ENCODE measurements around the gene EPHA7. TPM values are rescaled to one million over a fixed set of nuclear protein-coding genes. Genes with fewer than 3 reads are reported as not detected.
A peak's percentile ranks its signal among the peaks of the same experiment; 100 is the strongest.

EPHA7 gene
- total RNA-seq, 1 donor from 2014 or later = 424 TPM

GRCh38 chr6:93388070-93388469 is 31.3 kb downstream of the EPHA7 start:
- no peak for TF ChIP-seq CTCF (IDR thresholded peaks at IDR 0.05)
- no peak for DNase-seq (ENCODE audit: extremely low spot score, unreplicated experiment)
- H3K9me3 Mint-ChIP-seq (ENCODE audit: unreplicated experiment) = no peaks in the 10 kb centered on the region
- H3K27me3 Mint-ChIP-seq (ENCODE audit: unreplicated experiment) = no peaks in the 10 kb centered on the region
- peaks cover 63% of the 10 kb centered on the region for H3K36me3 Mint-ChIP-seq (ENCODE audit: unreplicated experiment)
- peaks cover 62% of the 10 kb centered on the region for H3K4me1 Mint-ChIP-seq (ENCODE audit: unreplicated experiment)
- no peak overlapping the region for H3K4me3 Mint-ChIP-seq (ENCODE audit: unreplicated experiment)
- peak overlapping the region; percentile 27 for H3K27ac Mint-ChIP-seq (ENCODE audit: unreplicated experiment)

DNA sequence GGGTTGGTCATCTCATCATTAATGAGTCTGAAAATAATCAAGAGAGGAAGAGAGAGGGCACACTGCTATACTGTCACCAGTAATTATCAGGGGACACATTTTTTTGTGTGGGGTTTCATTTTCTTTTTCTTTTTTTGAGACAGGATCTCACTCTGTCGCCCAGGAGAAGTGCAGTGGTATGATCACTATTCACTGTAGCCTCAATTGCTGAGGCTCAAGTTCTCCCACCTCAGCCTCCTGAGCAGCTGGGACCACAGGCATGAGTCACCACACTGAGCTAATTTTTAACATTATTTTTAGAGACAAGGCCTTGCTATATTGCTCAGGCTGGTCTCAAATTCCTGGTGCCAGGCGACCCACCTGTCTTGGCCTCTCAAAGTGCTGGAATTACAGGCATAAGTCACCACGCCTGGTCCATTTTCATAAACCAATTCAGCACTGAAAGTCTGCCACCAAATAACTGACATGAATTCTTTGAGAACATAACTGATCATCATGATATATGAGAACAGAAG is 43.3 kb downstream of the EPHA7 start:
- Mint-ChIP-seq H3K4me3 (ENCODE audit: unreplicated experiment) (no peak overlapping the region), H3K36me3 (ENCODE audit: unreplicated experiment) (peaks cover 55% of the 10 kb centered on the region), H3K9me3 (ENCODE audit: unreplicated experiment) (no peaks in the 10 kb centered on the region), H3K4me1 (ENCODE audit: unreplicated experiment) (peaks cover 66% of the 10 kb centered on the region), H3K27ac (ENCODE audit: unreplicated experiment) (peak overlapping the region; percentile 63), H3K27me3 (ENCODE audit: unreplicated experiment) (no peaks in the 10 kb centered on the region)
- DNase-seq (ENCODE audit: extremely low spot score, unreplicated experiment) = no peak
- TF ChIP-seq CTCF (IDR thresholded peaks at IDR 0.05) = no peak

- Mint-ChIP-seq H3K36me3 (ENCODE audit: unreplicated experiment) (peaks cover 64% of the 10 kb centered on the region), H3K4me1 (ENCODE audit: unreplicated experiment) (peaks cover 68% of the 10 kb centered on the region), H3K4me3 (ENCODE audit: unreplicated experiment) (no peak overlapping the region), H3K27ac (ENCODE audit: unreplicated experiment) (peak overlapping the region; percentile 15), H3K9me3 (ENCODE audit: unreplicated experiment) (no peaks in the 10 kb centered on the region), H3K27me3 (ENCODE audit: unreplicated experiment) (no peaks in the 10 kb centered on the region)
- no peak for TF ChIP-seq CTCF (IDR thresholded peaks at IDR 0.05)
- no peak for DNase-seq (ENCODE audit: extremely low spot score, unreplicated experiment)
Measured at GRCh38 chr6:93373445-93373844, 45.9 kb downstream of the EPHA7 start.

DNA sequence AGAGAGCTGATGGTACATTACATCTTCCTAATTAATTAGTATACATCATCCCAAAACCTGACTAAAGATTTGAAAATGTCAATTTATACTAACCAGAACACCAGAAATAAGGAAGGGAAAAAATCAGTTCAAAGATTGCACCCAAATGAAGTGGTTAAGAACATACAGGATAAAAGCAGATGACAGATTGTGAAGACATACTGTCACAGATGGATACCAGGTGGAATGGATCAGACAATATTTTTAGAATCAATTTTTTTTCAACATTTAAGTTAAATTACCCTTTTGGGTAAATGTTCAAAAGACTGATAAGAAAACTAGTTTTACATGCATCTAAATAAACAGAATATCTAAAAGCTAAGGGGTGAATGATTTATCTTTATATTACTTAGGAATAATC is 47.6 kb downstream of the EPHA7 start:
- TF ChIP-seq CTCF (IDR thresholded peaks at IDR 0.05) = no peak
- Mint-ChIP-seq H3K36me3 (ENCODE audit: unreplicated experiment) (peaks cover 49% of the 10 kb centered on the region), H3K4me3 (ENCODE audit: unreplicated experiment) (no peak overlapping the region), H3K27ac (ENCODE audit: unreplicated experiment) (no peak overlapping the region), H3K9me3 (ENCODE audit: unreplicated experiment) (no peaks in the 10 kb centered on the region), H3K27me3 (ENCODE audit: unreplicated experiment) (no peaks in the 10 kb centered on the region), H3K4me1 (ENCODE audit: unreplicated experiment) (peaks cover 63% of the 10 kb centered on the region)
- no peak for DNase-seq (ENCODE audit: extremely low spot score, unreplicated experiment)

DNA sequence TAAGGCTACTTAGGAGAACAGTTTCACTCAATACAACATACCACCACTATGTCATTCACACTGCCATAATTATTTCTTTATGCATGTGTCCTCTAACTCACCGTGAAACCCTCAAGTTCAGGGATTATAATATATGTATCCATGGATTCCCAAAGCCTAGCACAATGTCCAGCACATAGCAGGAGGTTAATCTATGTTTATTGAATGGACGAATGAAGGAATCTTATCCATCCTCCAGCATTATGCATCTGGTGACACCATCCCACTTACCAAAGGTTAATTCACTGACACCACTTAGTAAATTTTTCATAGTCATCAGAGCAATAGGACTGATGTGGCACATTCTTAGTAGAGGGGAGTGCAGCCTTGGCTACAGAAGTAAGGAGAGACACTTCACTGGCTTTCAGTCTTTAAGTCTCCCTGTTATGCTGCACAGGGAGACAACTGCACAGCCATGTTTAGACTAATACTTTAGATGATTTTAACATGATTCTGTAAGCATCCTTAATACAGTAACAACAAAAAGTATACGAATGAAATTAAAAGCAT is 49.7 kb downstream of the EPHA7 start:
- H3K27me3 Mint-ChIP-seq (ENCODE audit: unreplicated experiment) = no peaks in the 10 kb centered on the region
- no peak overlapping the region for H3K4me3 Mint-ChIP-seq (ENCODE audit: unreplicated experiment)
- H3K9me3 Mint-ChIP-seq (ENCODE audit: unreplicated experiment) = no peaks in the 10 kb centered on the region
- no peak for DNase-seq (ENCODE audit: extremely low spot score, unreplicated experiment)
- H3K27ac Mint-ChIP-seq (ENCODE audit: unreplicated experiment) = peak overlapping the region; percentile 7
- H3K36me3 Mint-ChIP-seq (ENCODE audit: unreplicated experiment) = peaks cover 52% of the 10 kb centered on the region
- no peak for TF ChIP-seq CTCF (IDR thresholded peaks at IDR 0.05)
- H3K4me1 Mint-ChIP-seq (ENCODE audit: unreplicated experiment) = peaks cover 67% of the 10 kb centered on the region
